ENCODE measurements around the gene ALKBH2.
A peak's percentile ranks its signal among the peaks of the same experiment; 100 is the strongest.

Gene ALKBH2

GRCh38 chr12:109093022-109093918, at the start of gene ALKBH2:
TSS of gene ALKBH2 (minus strand) at chr12:109093472. CDS start at chr12:109092786, 686 bp downstream.
- DNase-seq, result peak; percentile 87 to 95

- no peak for DNase-seq
Measured at GRCh38 chr12:109140560-109140959, 47.3 kb upstream of the ALKBH2 start.

- no peak for DNase-seq
Measured at GRCh38 chr12:109139791-109140190, 46.5 kb upstream of the ALKBH2 start.

GRCh38 chr12:109139360-109139759, 46.1 kb upstream of the ALKBH2 start:
- DNase-seq, result no peak

GRCh38 chr12:109137055-109137454, 43.8 kb upstream of the ALKBH2 start:
- DNase-seq, result no peak

- DNase-seq, result peak in 1 of 2 experiments; percentile 9
Measured at GRCh38 chr12:109134186-109134917, 41.1 kb upstream of the ALKBH2 start.

- DNase-seq, result peak in 1 of 2 experiments; percentile 13
Measured at GRCh38 chr12:109131154-109132050, 38.1 kb upstream of the ALKBH2 start.

- DNase-seq, result no peak
Measured at GRCh38 chr12:109130297-109131153, 37.3 kb upstream of the ALKBH2 start.

- DNase-seq, result no peak
Measured at GRCh38 chr12:109127533-109128242, 34.4 kb upstream of the ALKBH2 start.

- no peak for DNase-seq
Measured at GRCh38 chr12:109126784-109127183, 33.5 kb upstream of the ALKBH2 start.

- no peak for DNase-seq
Measured at GRCh38 chr12:109125791-109126190, 32.5 kb upstream of the ALKBH2 start.

- no peak for DNase-seq
Measured at GRCh38 chr12:109124878-109125648, 31.8 kb upstream of the ALKBH2 start.

GRCh38 chr12:109121346-109121880, 28.1 kb upstream of the ALKBH2 start:
- DNase-seq, result no peak

- no peak for DNase-seq
Measured at GRCh38 chr12:109120557-109120956, 27.3 kb upstream of the ALKBH2 start.

- DNase-seq, result no peak
Measured at GRCh38 chr12:109120095-109120494, 26.8 kb upstream of the ALKBH2 start.

GRCh38 chr12:109116611-109116949, 23.3 kb upstream of the ALKBH2 start:
- no peak for DNase-seq

GRCh38 chr12:109115758-109116610, 22.7 kb upstream of the ALKBH2 start, which contains the start of gene ACACB:
TSS of gene ACACB (plus strand) at chr12:109116587. CDS start at chr12:109139406, 22,819 bp downstream.
- no peak for DNase-seq

- no peak for DNase-seq
Measured at GRCh38 chr12:109115404-109115757, 22.1 kb upstream of the ALKBH2 start.

- DNase-seq, result no peak
Measured at GRCh38 chr12:109114644-109115043, 21.4 kb upstream of the ALKBH2 start.
